Suprapubic skin (tissue), 4 donors: ENCODE results near the gene EYS. TPM values are rescaled to one million over a fixed set of nuclear protein-coding genes. Genes with fewer than 3 reads are reported as not detected.

Experiments
- DNase-seq, 2 donors: peaks; one replicate each; pipeline ENCODE4 v3.0.0-alpha.2; 2019; ENCODE audit warnings: low spot score in 2 of 2
- H3K27ac ChIP-seq: fragments of 200-600 bp; sonication (generic); one replicate; pipeline ENCODE4 v1.5.1; 2019
- H3K27me3 ChIP-seq: fragments of 200-600 bp; sonication (generic); one replicate; pipeline ENCODE4 v1.5.1; 2019
- H3K36me3 ChIP-seq: fragments of 200-600 bp; sonication (generic); one replicate; pipeline ENCODE4 v1.5.1; 2019
- H3K4me1 ChIP-seq: fragments of 200-600 bp; sonication (generic); one replicate; pipeline ENCODE4 v1.5.1; 2019
- H3K4me3 ChIP-seq: fragments of 200-600 bp; sonication (generic); one replicate; pipeline ENCODE4 v1.5.1; 2019; ENCODE audit warnings: mild to moderate bottlenecking
- H3K9me3 ChIP-seq: fragments of 200-600 bp; sonication (generic); one replicate; pipeline ENCODE4 v1.5.1; 2019
- CTCF ChIP-seq, 2 donors: fragments of 200-600 bp in 1 of 2; fragments of 450-650 bp in 1 of 2; sonication (generic) in 1 of 2; IDR thresholded peaks; one replicate each; pipeline ENCODE4 v1.5.1; 2016 to 2019; ENCODE audit warnings: antibody characterized with exemption in 2 of 2, mild to moderate bottlenecking in 1 of 2, moderate library complexity in 1 of 2
- EP300 ChIP-seq: sonication (generic); formaldehyde crosslinking; IDR thresholded peaks from one replicate; pipeline ENCODE4 v1.6.1; 2017; ENCODE audit warnings: antibody characterized with exemption
- POLR2A ChIP-seq, 2 donors: fragments of 450-650 bp; IDR thresholded peaks; one replicate each; pipeline ENCODE4 v1.6.1; 2017; ENCODE audit warnings: antibody characterized with exemption in 2 of 2, mild to moderate bottlenecking in 2 of 2, moderate library complexity in 2 of 2
- POLR2AphosphoS5 ChIP-seq, 3 donors: sonication (generic); formaldehyde crosslinking; IDR thresholded peaks; one replicate each; pipeline ENCODE4 v1.6.1; 2017; ENCODE audit warnings: antibody characterized with exemption in 3 of 3
- WGBS: methylation state at CpG from one replicate; pipeline ENCODE4 v1.1.5; 2018; 5-methylcytosine and 5-hydroxymethylcytosine counted together
- total RNA-seq, 4 donors: library from RNA; depleted of rRNA; stranded (reverse); fragments of >200 nt; gene quantifications; one replicate each; pipeline ENCODE4 v1.1.0, GENCODE V29; 2016

EYS gene
- total RNA-seq, 4 donors from 2014 or later = not detected

- Histone ChIP-seq H3K36me3 (no peaks in the 10 kb centered on the region), H3K9me3 (no peaks in the 10 kb centered on the region), H3K27me3 (no peaks in the 10 kb centered on the region), H3K4me3 (no peak overlapping the region), H3K4me1 (no peaks in the 10 kb centered on the region), H3K27ac (no peak overlapping the region)
- DNase-seq = no peak
- no peak for TF ChIP-seq EP300
- TF ChIP-seq POLR2AphosphoS5 (IDR thresholded peaks at IDR 0.05) = no peak
- no peak for TF ChIP-seq CTCF (IDR thresholded peaks at IDR 0.05)
- TF ChIP-seq POLR2A (IDR thresholded peaks at IDR 0.05) = no peak
Measured at GRCh38 chr6:63745784-63746183, 1961.2 kb downstream of the EYS start.

- no peaks in the 10 kb centered on the region for H3K4me1 ChIP-seq
- WGBS = 83% methylated on average over 4 of the region's 4 CpGs
Measured at GRCh38 chr6:63744810-63745209, 1962.2 kb downstream of the EYS start.

GRCh38 chr6:63743691-63744090, 1963.3 kb downstream of the EYS start:
- Histone ChIP-seq H3K4me1 (no peaks in the 10 kb centered on the region), H3K36me3 (no peaks in the 10 kb centered on the region), H3K4me3 (no peak overlapping the region), H3K9me3 (no peaks in the 10 kb centered on the region), H3K27ac (no peak overlapping the region), H3K27me3 (no peaks in the 10 kb centered on the region)
- no peak for TF ChIP-seq CTCF (IDR thresholded peaks at IDR 0.05)
- no peak for TF ChIP-seq POLR2AphosphoS5 (IDR thresholded peaks at IDR 0.05)
- no peak for TF ChIP-seq EP300
- TF ChIP-seq POLR2A (IDR thresholded peaks at IDR 0.05) = no peak
- no peak for DNase-seq

More at GRCh38 chr6:63744810-63745209, 1962.2 kb downstream of the EYS start:
- Histone ChIP-seq H3K9me3 (no peaks in the 10 kb centered on the region), H3K27ac (no peak overlapping the region), H3K36me3 (no peaks in the 10 kb centered on the region), H3K4me3 (no peak overlapping the region), H3K27me3 (no peaks in the 10 kb centered on the region)
- TF ChIP-seq EP300 (no peak), POLR2A (IDR thresholded peaks at IDR 0.05) (no peak), CTCF (IDR thresholded peaks at IDR 0.05) (no peak), POLR2AphosphoS5 (IDR thresholded peaks at IDR 0.05) (no peak)
- no peak for DNase-seq

- H3K4me1 ChIP-seq = no peaks in the 10 kb centered on the region
- H3K36me3 ChIP-seq = no peaks in the 10 kb centered on the region
- no peak overlapping the region for H3K27ac ChIP-seq
- H3K27me3 ChIP-seq = no peaks in the 10 kb centered on the region
- DNase-seq = no peak
- H3K9me3 ChIP-seq = no peaks in the 10 kb centered on the region
- H3K4me3 ChIP-seq = no peak overlapping the region
- TF ChIP-seq EP300 = no peak
- no peak for TF ChIP-seq POLR2AphosphoS5 (IDR thresholded peaks at IDR 0.05)
- TF ChIP-seq POLR2A (IDR thresholded peaks at IDR 0.05) = no peak
- TF ChIP-seq CTCF (IDR thresholded peaks at IDR 0.05) = no peak
Measured at GRCh38 chr6:63742060-63742459, 1965.0 kb downstream of the EYS start.

- WGBS = 18% methylated on average over 2 of the region's 2 CpGs
- DNase-seq = no peak
- H3K9me3 ChIP-seq = no peaks in the 10 kb centered on the region
Measured at GRCh38 chr6:63740709-63741108, 1966.3 kb downstream of the EYS start.

More at GRCh38 chr6:63740709-63741108, 1966.3 kb downstream of the EYS start:
- no peak for TF ChIP-seq CTCF (IDR thresholded peaks at IDR 0.05)
- TF ChIP-seq EP300 = no peak
- TF ChIP-seq POLR2A (IDR thresholded peaks at IDR 0.05) = no peak
- TF ChIP-seq POLR2AphosphoS5 (IDR thresholded peaks at IDR 0.05) = no peak
- no peaks in the 10 kb centered on the region for H3K27me3 ChIP-seq
- no peak overlapping the region for H3K27ac ChIP-seq
- H3K4me3 ChIP-seq = no peak overlapping the region
- no peaks in the 10 kb centered on the region for H3K36me3 ChIP-seq
- no peaks in the 10 kb centered on the region for H3K4me1 ChIP-seq
